K562 (cell line): ENCODE data around the gene SLC6A1. TPM values are rescaled to one million over a fixed set of nuclear protein-coding genes. Genes with fewer than 3 reads are reported as not detected.

Experiments used
- ATAC-seq: fragments of 200-7000 bp; cut with Tn5 transposase; 3 replicates; pipeline ENCODE4 v1.9.1; 2020; ENCODE audit warnings: moderate library complexity
- BruUV-seq: library from RNA; stranded (reverse); fragments of 400-500 nt; replicated peaks from 2 replicates; lab custom pipeline; 2021; lab: Mats Ljungman, UMichigan
- CTCF ChIA-PET: fragments of 300-600 bp; formaldehyde crosslinking; extraction: SDS; loops from one replicate; lab custom pipeline; 2021; ENCODE audit warnings: low intra/inter-chr PET ratio; lab: Yijun Ruan, JAX
- POLR2A ChIA-PET: fragments of 300-600, 350-650 bp; sonication (Branson Sonifier 250); formaldehyde crosslinking; extraction: SDS; loops from one replicate; lab custom pipeline; 2021; ENCODE audit warnings: antibody characterized with exemption, inconsistent platforms; lab: Yijun Ruan, JAX
- DNase-seq, 4 experiments: peaks; one replicate each; pipeline versions ENCODE4 v3.0.0 to v3.0.0-alpha.2; 2011 to 2018; ENCODE audit warnings: low spot score in 3 of 4, mixed read lengths in 3 of 4; ENCODE audit errors: extremely low read depth in 1 of 4
- FAIRE-seq: peaks from 2 replicates; lab custom pipeline; 2011; peaks lifted over from hg19 to GRCh38; lab: Jason Lieb, UNC
- H2AFZ ChIP-seq: 2 replicates; pipeline ENCODE4 v1.6.0; 2011; ENCODE audit warnings: low read depth, low read length, control low read depth, inconsistent platforms
- H3K27ac ChIP-seq: fragments of 200-600 bp; 3 replicates; pipeline ENCODE4 v1.8.0; 2011; ENCODE audit warnings: low read depth, mild to moderate bottlenecking, control low read depth, inconsistent platforms, low read length, moderate library complexity, mixed read lengths; ENCODE audit errors: extremely low read depth
- H3K27me3 ChIP-seq, 2 experiments: fragments of 300-600 bp in 1 of 2; 2 replicates in 1 of 2; 3 replicates in 1 of 2; pipeline versions ENCODE4 v1.6.0 to v1.8.0; 2011; ENCODE audit warnings: inconsistent platforms in 2 of 2, low read length in 2 of 2, mild to moderate bottlenecking in 1 of 2, mixed read lengths in 1 of 2, moderate library complexity in 1 of 2; ENCODE audit not compliant: control insufficient read depth in 2 of 2, insufficient read depth in 2 of 2
- H3K36me3 ChIP-seq: fragments of 300-600 bp; 3 replicates; pipeline ENCODE4 v1.8.0; 2011; ENCODE audit warnings: mild to moderate bottlenecking, low read length, inconsistent platforms; ENCODE audit not compliant: control insufficient read depth, insufficient read depth
- H3K4me1 ChIP-seq, 2 experiments: fragments of 200-600 bp in 1 of 2; replicated peaks in 1 of 2; 2 replicates in 1 of 2; 3 replicates in 1 of 2; pipeline versions ENCODE4 v1.5.1 to v1.8.0; 2011; ENCODE audit warnings: inconsistent platforms in 2 of 2, low read length in 2 of 2, mild to moderate bottlenecking in 1 of 2, mixed read lengths in 1 of 2, moderate library complexity in 1 of 2; ENCODE audit not compliant: control insufficient read depth in 2 of 2, insufficient read depth in 2 of 2
- H3K4me2 ChIP-seq: 2 replicates; pipeline ENCODE4 v1.6.1; 2011; ENCODE audit warnings: low read length, control low read depth, inconsistent platforms, mixed read lengths; ENCODE audit not compliant: insufficient read depth
- H3K4me3 ChIP-seq: fragments of 200-600 bp; sonication (generic), shearing (Covaris generic); 2 replicates; pipeline ENCODE4 v1.5.1; 2016; ENCODE audit warnings: control low read depth, inconsistent platforms
- H3K79me2 ChIP-seq: fragments of 200-600 bp; 3 replicates; pipeline ENCODE4 v1.8.0; 2011; ENCODE audit warnings: low read length, inconsistent platforms; ENCODE audit not compliant: control insufficient read depth, insufficient read depth
- H3K9ac ChIP-seq, 2 experiments: 2 replicates each; pipeline versions ENCODE4 v1.6.0 to v1.6.1; 2011; ENCODE audit warnings: low read depth in 2 of 2, low read length in 2 of 2, control low read depth in 1 of 2, inconsistent platforms in 1 of 2, mild to moderate bottlenecking in 1 of 2, mixed read lengths in 1 of 2; ENCODE audit not compliant: insufficient read depth in 1 of 2
- H3K9me1 ChIP-seq: one replicate; pipeline ENCODE4 v1.6.0; 2011; ENCODE audit warnings: inconsistent platforms, mild to moderate bottlenecking, low read length, moderate library complexity; ENCODE audit not compliant: control insufficient read depth, insufficient read depth
- H3K9me3 ChIP-seq: replicated peaks from 2 replicates; pipeline ENCODE4 v1.5.1; 2011; ENCODE audit warnings: low read depth, low read length, inconsistent platforms; ENCODE audit not compliant: control insufficient read depth, insufficient read depth
- H4K20me1 ChIP-seq: replicated peaks from 2 replicates; pipeline ENCODE4 v1.6.1; 2011; ENCODE audit warnings: low read length, inconsistent platforms, mixed read lengths; ENCODE audit not compliant: control insufficient read depth, insufficient read depth
- BACH1 ChIP-seq: fragments of 200-800 bp; sonication (Bioruptor generic); IDR thresholded peaks from 2 replicates; pipeline ENCODE4 v1.6.1; 2016; ENCODE audit warnings: missing genetic modification characterization, missing compliant biosample characterization
- ESRRB ChIP-seq: fragments of 250-450 bp; sonication (Bioruptor Pico); IDR thresholded peaks from 2 replicates; pipeline ENCODE4 v1.5.0; 2020; ENCODE audit warnings: mild to moderate bottlenecking, moderate library complexity, borderline replicate concordance
- OTX1 ChIP-seq: fragments of 450-650 bp; formaldehyde crosslinking; IDR thresholded peaks from 2 replicates; pipeline ENCODE4 v1.4.0; 2022; ENCODE audit warnings: mild to moderate bottlenecking
- SMARCE1 ChIP-seq: fragments of 450-650 bp; IDR thresholded peaks from 2 replicates; pipeline ENCODE4 v1.7.1; 2016; ENCODE audit warnings: mild to moderate bottlenecking
- U2AF2 ChIP-seq: fragments of 200-400 bp; formaldehyde crosslinking; optimal IDR thresholded peaks from 2 replicates; pipeline ENCODE3; 2017; ENCODE audit warnings: low read depth, mild to moderate bottlenecking, low read length
- ZNF507 ChIP-seq: conservative IDR thresholded peaks from 2 replicates; pipeline ENCODE4 v1.6.1; 2017; ENCODE audit warnings: missing genetic modification characterization, missing compliant biosample characterization
- WGBS: fragments of 100-300 bp; shearing (Covaris generic); methylation state at CpG from one replicate; pipeline ENCODE4 v1.1.6; 2016; ENCODE audit warnings: low coverage, mixed read lengths; ENCODE audit not compliant: insufficient coverage; ENCODE audit errors: missing lambda C conversion rate; 5-methylcytosine and 5-hydroxymethylcytosine counted together
- in situ Hi-C: fragments of 300-500 bp; cut with MboI; formaldehyde crosslinking; loops from 4 replicates; pipeline ENCODE4 v1.15.0; 2018; ENCODE audit warnings: inconsistent platforms, mixed read lengths
- intact Hi-C: fragments of 100-400 bp; cut with micrococcal nuclease; formaldehyde crosslinking; loops from 2 replicates; pipeline ENCODE4 v1.14.2; 2022
- polyA plus RNA-seq, 8 experiments: library from polyadenylated mRNA; depleted of rRNA in 4 of 8; stranded (reverse) in 5 of 8; unstranded in 3 of 8; fragments of >200 nt; fragmentation: Nextera tagmentation in 2 of 8; fragmentation: Illumina TruSeq in 1 of 8; extraction: Ambion mirVana in 2 of 8; extraction: Trizol in 1 of 8; gene quantifications; 2 replicates each; pipeline versions ENCODE4 v1.2.1 to v1.2.3, GENCODE V29; 2011 to 2014; ENCODE audit warnings: inconsistent platforms in 1 of 8, missing spikeins in 1 of 8
- total RNA-seq, 7 experiments: library from RNA; depleted of rRNA in 6 of 7; stranded (reverse); fragments of >200 nt in 6 of 7; fragmentation: Illumina TruSeq in 2 of 7; extraction: Trizol in 2 of 7; gene quantifications; 2 replicates each; pipeline versions ENCODE4 v1.2.1 to v1.2.3, GENCODE V29; 2011 to 2021; ENCODE audit warnings: low replicate concordance in 1 of 7
- TF ChIP-seq, protein P1 (sequence below): fragments of 250-450 bp; sonication (Bioruptor Pico); IDR thresholded peaks from 2 replicates; pipeline ENCODE4 v1.8.0; 2021; ENCODE audit warnings: moderate library complexity, mild to moderate bottlenecking, inconsistent platforms
- TF ChIP-seq, protein P2 (sequence below): fragments of 200-600 bp; sonication (generic); IDR thresholded peaks from one replicate; pipeline ENCODE4 v1.6.1; 2012; ENCODE audit warnings: mild to moderate bottlenecking, low read depth, low read length, inconsistent platforms
- TF ChIP-seq, protein P3 (sequence below): sonication (generic); formaldehyde crosslinking; IDR thresholded peaks from 2 replicates; pipeline ENCODE4 v1.8.1; 2023; ENCODE audit warnings: mild to moderate bottlenecking, missing genetic modification reagents

SLC6A1 gene
- total and polyA plus RNA-seq, 9 of the 15 experiments (the other 6 are each of a cell fraction or from before 2014, with no cell fraction given): not detected

- no peak overlapping the region for H2AFZ ChIP-seq
- no peak overlapping the region for H3K4me2 ChIP-seq
- no peaks in the 10 kb centered on the region for H4K20me1 ChIP-seq
- H3K27ac ChIP-seq: no peak overlapping the region
- CTCF ChIA-PET: interaction anchor here (0.7 kb wide), 1 partner anchor 33 kb away, joined by 3 read pairs; no protein-coding TSS in a partner anchor
- no peaks in the 10 kb centered on the region for H3K27me3 ChIP-seq
- BruUV-seq: no TSS peak
- no peak overlapping the region for H3K9ac ChIP-seq
- WGBS: 2% methylated on average over 5 of the region's 5 CpGs
- no peaks in the 10 kb centered on the region for H3K79me2 ChIP-seq
- H3K9me1 ChIP-seq: no peaks in the 10 kb centered on the region
- no peaks in the 10 kb centered on the region for H3K36me3 ChIP-seq
- no peaks in the 10 kb centered on the region for H3K4me1 ChIP-seq
- no peak overlapping the region for H3K4me3 ChIP-seq
- in situ Hi-C loops (no loop called here), intact Hi-C loops (no loop called here)
- FAIRE-seq (no peak), ATAC-seq (no peak), DNase-seq (no peak)
- POLR2A ChIA-PET: no interaction called here
- H3K9me3 ChIP-seq: no peaks in the 10 kb centered on the region
- TF ChIP-seq, protein P1, sequence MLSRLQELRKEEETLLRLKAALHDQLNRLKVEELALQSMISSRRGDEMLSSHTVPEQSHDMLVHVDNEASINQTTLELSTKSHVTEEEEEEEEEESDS (CRISPR knock-in tag): no peak
- no peak for TF ChIP-seq ZNF507 (tag)
- no peak for TF ChIP-seq OTX1
- TF ChIP-seq SMARCE1: no peak
- TF ChIP-seq, protein P2, sequence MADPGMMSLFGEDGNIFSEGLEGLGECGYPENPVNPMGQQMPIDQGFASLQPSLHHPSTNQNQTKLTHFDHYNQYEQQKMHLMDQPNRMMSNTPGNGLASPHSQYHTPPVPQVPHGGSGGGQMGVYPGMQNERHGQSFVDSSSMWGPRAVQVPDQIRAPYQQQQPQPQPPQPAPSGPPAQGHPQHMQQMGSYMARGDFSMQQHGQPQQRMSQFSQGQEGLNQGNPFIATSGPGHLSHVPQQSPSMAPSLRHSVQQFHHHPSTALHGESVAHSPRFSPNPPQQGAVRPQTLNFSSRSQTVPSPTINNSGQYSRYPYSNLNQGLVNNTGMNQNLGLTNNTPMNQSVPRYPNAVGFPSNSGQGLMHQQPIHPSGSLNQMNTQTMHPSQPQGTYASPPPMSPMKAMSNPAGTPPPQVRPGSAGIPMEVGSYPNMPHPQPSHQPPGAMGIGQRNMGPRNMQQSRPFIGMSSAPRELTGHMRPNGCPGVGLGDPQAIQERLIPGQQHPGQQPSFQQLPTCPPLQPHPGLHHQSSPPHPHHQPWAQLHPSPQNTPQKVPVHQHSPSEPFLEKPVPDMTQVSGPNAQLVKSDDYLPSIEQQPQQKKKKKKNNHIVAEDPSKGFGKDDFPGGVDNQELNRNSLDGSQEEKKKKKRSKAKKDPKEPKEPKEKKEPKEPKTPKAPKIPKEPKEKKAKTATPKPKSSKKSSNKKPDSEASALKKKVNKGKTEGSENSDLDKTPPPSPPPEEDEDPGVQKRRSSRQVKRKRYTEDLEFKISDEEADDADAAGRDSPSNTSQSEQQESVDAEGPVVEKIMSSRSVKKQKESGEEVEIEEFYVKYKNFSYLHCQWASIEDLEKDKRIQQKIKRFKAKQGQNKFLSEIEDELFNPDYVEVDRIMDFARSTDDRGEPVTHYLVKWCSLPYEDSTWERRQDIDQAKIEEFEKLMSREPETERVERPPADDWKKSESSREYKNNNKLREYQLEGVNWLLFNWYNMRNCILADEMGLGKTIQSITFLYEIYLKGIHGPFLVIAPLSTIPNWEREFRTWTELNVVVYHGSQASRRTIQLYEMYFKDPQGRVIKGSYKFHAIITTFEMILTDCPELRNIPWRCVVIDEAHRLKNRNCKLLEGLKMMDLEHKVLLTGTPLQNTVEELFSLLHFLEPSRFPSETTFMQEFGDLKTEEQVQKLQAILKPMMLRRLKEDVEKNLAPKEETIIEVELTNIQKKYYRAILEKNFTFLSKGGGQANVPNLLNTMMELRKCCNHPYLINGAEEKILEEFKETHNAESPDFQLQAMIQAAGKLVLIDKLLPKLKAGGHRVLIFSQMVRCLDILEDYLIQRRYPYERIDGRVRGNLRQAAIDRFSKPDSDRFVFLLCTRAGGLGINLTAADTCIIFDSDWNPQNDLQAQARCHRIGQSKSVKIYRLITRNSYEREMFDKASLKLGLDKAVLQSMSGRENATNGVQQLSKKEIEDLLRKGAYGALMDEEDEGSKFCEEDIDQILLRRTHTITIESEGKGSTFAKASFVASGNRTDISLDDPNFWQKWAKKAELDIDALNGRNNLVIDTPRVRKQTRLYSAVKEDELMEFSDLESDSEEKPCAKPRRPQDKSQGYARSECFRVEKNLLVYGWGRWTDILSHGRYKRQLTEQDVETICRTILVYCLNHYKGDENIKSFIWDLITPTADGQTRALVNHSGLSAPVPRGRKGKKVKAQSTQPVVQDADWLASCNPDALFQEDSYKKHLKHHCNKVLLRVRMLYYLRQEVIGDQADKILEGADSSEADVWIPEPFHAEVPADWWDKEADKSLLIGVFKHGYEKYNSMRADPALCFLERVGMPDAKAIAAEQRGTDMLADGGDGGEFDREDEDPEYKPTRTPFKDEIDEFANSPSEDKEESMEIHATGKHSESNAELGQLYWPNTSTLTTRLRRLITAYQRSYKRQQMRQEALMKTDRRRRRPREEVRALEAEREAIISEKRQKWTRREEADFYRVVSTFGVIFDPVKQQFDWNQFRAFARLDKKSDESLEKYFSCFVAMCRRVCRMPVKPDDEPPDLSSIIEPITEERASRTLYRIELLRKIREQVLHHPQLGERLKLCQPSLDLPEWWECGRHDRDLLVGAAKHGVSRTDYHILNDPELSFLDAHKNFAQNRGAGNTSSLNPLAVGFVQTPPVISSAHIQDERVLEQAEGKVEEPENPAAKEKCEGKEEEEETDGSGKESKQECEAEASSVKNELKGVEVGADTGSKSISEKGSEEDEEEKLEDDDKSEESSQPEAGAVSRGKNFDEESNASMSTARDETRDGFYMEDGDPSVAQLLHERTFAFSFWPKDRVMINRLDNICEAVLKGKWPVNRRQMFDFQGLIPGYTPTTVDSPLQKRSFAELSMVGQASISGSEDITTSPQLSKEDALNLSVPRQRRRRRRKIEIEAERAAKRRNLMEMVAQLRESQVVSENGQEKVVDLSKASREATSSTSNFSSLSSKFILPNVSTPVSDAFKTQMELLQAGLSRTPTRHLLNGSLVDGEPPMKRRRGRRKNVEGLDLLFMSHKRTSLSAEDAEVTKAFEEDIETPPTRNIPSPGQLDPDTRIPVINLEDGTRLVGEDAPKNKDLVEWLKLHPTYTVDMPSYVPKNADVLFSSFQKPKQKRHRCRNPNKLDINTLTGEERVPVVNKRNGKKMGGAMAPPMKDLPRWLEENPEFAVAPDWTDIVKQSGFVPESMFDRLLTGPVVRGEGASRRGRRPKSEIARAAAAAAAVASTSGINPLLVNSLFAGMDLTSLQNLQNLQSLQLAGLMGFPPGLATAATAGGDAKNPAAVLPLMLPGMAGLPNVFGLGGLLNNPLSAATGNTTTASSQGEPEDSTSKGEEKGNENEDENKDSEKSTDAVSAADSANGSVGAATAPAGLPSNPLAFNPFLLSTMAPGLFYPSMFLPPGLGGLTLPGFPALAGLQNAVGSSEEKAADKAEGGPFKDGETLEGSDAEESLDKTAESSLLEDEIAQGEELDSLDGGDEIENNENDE: no peak
- no peak for TF ChIP-seq BACH1 (tag)
- TF ChIP-seq ESRRB (CRISPR knock-in tag): no peak
- TF ChIP-seq, protein P3, sequence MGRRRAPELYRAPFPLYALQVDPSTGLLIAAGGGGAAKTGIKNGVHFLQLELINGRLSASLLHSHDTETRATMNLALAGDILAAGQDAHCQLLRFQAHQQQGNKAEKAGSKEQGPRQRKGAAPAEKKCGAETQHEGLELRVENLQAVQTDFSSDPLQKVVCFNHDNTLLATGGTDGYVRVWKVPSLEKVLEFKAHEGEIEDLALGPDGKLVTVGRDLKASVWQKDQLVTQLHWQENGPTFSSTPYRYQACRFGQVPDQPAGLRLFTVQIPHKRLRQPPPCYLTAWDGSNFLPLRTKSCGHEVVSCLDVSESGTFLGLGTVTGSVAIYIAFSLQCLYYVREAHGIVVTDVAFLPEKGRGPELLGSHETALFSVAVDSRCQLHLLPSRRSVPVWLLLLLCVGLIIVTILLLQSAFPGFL (CRISPR knock-in tag): no peak
- no peak for TF ChIP-seq U2AF2
Measured at GRCh38 chr3:11072631-11073030, 80.1 kb downstream of the SLC6A1 start.
